Activated CD4-positive, alpha-beta T cell treated with anti-CD3 and anti-CD28 coated beads for 24 hours (primary cell): ENCODE results near the gene THNSL1.

ENCODE experiments used
- DNase-seq, 2 donors: peaks; one replicate each; pipeline ENCODE4 v3.0.0-alpha.2; 2020; ENCODE audit warnings: low read depth in 2 of 2

THNSL1 gene

DNA sequence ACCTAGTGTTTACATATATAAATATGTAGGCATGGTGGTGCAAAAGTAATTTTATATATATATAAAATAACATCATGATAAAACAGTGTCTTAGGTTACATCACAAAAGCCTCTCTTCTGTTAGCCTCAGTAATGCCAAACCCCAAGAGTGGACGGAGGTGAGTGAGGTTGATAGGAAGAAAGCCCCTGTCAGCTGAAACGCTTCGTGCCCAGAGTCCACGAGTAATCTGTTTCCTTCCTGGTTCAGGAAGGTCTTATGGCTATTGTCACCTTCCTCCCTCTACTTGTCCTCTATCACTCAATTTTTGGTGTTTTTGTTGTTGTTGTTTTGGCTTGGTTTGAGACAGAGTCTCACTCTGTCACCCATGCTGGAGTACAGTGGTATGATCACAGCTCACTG is 41.5 kb downstream of the THNSL1 start:
- no peak for DNase-seq

DNA sequence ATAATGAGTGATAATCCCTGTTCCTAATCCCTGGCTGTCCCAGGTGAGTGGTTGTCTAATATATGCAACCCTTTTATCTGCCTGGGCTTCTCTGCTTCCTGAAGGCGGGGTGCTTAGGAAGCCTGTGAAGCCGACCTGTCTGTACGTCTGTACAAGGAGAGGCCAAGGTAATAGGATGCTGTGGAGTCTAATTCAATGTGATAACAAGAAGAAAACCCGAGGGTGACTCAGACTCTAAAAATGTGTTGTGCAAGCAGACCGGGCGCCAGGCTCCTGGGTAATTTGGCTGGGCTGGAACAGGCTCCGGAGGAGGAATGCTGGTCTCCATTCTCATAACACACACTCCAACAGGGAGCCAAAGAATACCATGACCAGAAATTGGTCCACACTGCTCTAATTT is 43.6 kb downstream of the THNSL1 start:
- no peak for DNase-seq

DNA sequence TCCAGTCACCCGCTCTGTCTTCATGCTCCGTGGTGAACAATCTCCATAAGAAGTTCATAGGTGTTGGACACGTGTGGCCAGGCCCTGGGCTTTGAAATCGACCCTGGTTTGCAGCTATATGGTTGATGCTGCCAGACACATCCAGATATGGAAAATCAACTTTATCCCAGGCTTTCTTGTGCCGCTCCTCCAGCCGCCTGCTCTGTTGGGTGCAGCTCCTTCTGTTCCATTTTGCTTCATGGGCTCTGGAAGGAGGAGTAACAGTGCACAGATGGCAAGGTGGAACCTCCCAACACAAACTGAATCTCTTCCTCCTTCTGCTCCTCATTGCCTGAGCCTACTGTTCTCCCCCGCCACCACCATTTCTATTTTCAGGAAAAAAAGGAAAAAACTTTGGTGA is 44.7 kb downstream of the THNSL1 start:
- no peak for DNase-seq

DNA sequence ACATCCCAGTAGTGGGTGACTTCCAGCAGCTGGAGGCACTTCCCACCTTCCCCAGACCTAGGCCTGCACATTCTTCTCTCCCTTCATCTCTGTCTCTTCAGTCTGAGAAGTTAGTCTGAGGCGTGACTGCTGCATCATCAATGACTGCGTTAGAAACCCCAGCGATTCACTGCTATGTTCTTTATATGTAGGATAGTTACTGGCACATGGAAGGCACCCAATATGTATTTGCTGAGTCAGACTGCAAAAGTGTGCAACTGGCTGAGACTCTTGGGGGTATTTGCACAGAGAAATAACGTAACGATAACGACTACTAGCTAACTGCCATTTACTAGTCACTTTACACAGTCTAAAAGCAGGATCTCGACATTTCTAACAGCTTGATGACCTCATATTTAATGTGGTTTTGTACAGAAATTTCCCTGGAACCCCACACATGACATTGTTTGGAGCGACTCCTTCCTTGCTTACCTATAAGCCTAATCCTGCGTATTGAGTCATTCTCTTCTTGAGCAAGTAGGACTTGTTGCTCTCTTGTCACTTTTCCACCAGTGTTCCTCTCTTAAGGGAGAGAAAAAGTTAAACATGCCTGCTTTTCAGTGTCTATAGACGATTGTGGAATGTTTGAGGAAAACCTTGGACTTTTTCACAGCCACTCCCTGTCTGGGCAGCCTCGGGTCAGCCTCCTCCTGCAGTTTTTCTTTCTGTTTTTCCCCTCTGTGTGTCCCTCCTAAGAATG is 45.5 kb downstream of the THNSL1 start:
- no peak for DNase-seq

DNA sequence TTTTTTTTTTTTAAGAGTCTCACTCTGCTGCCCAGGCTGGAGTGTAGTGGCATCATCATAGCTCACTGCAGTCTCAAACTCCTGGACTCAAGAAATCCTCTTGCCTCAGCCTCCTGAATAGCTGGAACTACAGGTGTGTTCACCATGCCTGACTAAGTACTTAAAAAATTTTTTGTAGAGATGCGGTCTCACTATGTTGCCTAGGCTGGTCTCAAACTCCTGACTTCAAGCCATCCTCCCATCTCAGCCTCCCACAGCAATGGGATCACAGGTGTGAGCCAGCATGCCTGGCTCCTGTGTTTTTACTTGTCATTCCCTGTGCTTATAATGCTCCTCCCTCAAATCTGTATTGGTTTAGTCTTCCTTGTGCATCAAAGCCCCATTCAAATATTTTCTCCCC is 46.7 kb downstream of the THNSL1 start:
- no peak for DNase-seq

DNA sequence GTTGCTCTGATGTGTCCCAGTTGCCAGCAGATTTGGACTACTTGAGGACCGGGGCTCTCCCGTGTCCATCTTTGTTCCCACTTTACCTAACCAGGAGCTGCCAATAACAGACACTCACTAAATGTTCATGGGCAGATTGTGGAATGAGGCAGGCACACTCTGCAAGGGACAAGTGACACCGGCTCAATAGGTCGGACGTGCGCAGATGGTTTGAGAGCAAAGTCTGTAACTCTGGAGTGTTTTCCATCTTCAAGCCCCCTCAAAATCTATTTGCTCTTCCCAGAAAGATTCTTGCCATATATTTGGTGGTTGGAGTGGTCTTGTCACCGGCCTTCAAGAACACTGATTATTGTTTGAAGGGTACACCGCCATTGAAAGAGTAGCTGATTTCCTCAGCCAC is 47.2 kb downstream of the THNSL1 start:
- no peak for DNase-seq

DNA sequence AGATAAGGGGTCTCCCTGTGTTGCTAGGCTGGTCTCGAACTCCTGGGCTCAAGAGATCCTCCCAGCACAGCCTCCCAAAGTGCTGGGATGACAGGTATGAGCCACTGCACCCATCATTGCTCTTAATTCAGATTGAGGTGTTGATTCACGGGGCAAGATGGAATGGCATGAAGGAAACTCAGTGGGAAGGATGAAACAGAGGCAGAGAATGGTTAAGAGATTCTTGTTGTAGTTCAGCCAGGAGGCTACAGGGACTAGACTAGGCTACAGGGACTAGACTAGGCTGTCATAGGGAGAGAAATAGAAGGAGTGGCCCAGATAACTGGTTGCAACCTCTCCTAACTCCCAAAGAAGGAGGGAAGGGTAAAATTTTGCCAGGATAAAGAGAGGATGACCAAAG is 48.0 kb downstream of the THNSL1 start:
- DNase-seq = no peak

DNA sequence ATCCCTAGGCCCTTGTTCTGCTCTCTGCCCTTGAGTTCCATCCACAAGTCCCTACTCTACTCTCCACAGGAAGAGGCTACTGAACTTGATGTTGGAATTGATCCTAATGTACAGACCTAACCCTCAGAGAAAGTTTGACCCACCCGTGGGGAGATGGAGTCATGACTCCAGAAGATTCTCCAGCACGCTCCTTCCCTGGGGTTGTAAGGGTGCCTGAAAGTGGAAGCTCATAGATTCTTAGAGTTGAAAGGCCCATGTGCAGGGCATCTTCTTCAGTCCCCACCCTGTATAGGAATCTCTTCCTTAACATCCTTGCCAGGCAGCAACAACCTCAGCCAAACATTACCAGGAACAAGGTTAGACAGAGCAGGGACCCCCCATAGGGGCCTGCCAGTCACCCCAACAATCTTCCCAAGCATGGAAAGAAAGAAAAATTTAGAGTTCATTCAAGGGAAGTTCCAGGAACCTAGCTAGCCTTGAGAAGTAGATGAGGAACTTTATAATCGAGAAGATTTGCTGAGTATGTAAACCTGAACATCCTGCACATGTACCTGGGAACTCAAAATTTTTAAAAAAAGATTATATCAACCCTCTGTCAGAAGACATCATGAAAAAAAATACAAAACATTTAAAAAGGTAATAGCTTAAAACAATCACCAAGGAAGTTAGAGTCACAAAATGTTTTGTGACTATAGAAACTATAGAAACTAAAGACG is 49.5 kb downstream of the THNSL1 start:
- DNase-seq = no peak

DNA sequence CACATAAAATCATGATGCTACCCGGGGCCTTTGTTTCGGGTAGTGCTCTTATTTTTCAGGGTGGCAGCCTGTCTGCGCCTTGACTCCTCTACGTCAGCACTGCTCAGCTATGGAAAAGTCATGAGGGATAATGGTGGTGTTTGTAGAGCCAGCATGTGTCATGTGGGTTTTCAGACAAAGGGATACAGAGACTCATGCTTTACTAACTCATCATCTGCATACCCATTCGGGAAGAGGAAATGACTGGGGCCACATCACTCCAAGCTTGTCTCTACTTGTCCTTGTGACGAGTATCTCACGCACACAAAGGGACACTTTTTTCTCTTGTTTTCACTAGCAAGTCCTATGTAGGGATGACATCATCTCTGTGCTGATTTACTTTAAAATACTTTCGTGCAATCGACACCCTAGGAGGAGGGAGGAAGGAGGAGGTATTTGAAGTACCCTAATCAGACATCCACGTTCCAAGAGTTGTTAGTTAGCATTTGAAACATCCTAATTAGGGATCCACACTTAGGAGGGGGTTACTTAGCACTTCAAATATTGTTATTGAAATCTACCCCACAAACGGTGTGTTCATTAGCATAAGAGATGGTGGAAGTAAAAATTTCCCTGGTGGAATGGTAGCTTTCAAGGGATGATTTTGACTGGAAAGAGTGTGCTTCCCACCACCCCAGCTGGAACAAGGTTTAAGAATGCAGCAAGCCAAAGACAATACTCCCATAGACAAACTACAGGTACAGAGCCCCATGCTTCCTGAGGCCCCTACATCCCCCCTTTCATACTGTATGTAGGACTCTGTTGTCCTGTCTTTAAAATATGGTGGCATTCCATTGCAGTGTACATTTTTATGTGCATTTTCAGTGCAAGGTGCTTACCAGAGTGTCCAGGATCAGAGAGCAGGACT is 52.0 kb downstream of the THNSL1 start:
- no peak for DNase-seq

DNA sequence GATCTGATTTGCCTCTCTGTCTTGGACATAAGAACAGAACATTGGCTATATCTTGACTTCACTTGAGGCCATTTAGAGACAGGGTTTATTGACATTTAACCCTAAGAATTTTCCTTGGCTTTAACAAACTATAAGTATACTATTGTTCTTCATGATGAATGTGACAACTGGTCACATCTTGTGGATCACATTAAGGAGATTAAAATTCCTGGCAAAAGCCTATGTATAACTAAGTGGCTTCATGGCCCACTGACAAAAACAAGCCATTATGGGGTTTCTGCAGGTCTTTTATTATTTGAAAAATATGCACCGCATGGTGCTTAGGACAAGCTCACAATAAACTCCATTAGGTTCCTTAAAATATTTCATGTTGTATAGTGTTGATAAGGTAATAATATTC is 54.8 kb downstream of the THNSL1 start:
- DNase-seq = no peak

DNA sequence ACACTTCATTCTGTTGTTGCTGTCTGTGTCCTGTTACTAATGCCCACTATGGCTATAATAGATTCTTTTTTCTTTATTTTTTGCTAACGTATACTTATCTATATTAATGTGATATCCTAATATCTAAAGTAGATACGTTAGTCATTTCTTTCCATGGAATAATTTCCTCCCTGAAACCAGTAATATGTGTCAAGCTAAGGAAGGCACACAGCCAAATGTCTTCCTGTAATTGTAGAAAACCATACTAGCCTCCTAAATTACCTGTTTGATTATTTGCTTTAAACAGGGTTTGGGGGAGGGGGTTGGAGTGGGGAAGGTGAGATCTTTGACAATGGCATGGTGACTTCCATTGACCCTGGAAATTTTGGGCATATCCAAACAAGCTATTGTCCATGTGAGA is 56.4 kb downstream of the THNSL1 start:
- no peak for DNase-seq

DNA sequence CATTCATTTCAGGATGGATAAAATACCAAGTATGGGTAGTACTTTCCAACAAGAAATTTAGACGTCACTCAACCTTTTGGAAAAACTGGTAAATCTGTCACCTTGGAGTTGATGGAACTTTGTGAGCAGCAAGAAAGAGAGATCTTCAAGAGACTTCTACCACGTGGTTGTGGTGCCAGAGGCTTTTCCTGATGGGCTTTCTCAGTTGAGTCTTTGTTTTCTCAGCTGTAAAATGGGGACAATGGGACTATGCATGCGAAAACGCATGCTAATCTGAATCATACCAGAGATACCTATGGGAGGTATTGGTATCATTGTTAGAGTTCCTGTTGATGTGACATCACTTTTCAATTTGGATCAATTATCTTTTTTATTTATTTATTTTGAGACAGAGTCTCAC is 59.4 kb downstream of the THNSL1 start:
- no peak for DNase-seq
